ENCODE results near the gene DOCK4.

DNA sequence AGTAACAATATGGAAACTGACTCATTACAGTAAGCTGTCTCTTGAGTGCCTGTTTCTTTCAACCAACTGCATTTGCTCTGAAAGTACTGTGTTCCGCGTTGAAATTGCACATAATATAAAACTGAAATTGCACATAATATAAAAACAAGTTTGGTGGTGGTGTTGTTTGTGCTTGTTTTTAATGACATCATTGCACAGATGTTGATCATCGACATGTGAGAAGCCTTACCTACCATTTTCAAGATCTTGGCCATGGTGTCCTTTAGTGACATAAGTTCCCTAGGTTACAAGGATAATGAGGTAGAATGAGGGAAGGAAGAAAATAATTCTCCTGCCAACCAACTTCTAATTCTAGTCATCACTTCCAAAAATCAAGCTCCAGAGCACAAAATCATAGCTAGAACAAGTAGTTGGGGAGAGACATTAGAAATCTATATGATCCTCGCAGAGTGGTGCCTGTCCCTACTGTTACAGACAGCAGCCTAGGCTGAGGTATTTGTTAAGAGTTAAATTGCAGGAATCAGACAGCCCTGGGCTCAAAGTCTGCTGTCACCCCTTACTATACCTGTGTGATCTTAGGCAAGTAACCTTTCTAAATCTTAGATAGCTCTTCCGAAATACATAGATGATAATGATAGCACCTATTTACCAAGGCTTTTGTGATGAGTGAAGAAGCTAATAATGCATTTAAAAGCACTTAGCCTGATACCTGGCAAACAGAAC is 29.3 kb downstream of the DOCK4 start:
- TF ChIP-seq SP1 (IDR thresholded peaks at IDR 0.05) (no peak), SUZ12 (IDR thresholded peaks at IDR 0.05) (no peak), ZNF384 (IDR thresholded peaks at IDR 0.05) (no peak), NFRKB (IDR thresholded peaks at IDR 0.05) (no peak), FOXK2 (IDR thresholded peaks at IDR 0.05) (no peak), TARDBP (IDR thresholded peaks at IDR 0.05) (no peak), BHLHE40 (IDR thresholded peaks at IDR 0.05; ENCODE audit: borderline replicate concordance) (no peak), FOXM1 (IDR thresholded peaks at IDR 0.05; ENCODE audit: borderline replicate concordance) (no peak), CTBP1 (IDR thresholded peaks at IDR 0.05; ENCODE audit: borderline replicate concordance) (no peak)
